Progenitor cell of endocrine pancreas (in vitro differentiated cells): ENCODE results near the gene NRSN2. TPM values are rescaled to one million over a fixed set of nuclear protein-coding genes. Genes with fewer than 3 reads are reported as not detected.
A peak's percentile ranks its signal among the peaks of the same experiment; 100 is the strongest.
"Not testable (repeated sequence)": the region's sequence is repeated elsewhere in the genome, so short reads cannot be mapped to it uniquely, and the experiment has no call there.

Experiments used
- DNase-seq: peaks from one replicate; pipeline ENCODE4 v3.0.0; 2021; ENCODE audit warnings: low spot score; ENCODE audit not compliant: unreplicated experiment
- H3K27ac Mint-ChIP-seq: 2 replicates; pipeline ENCODE4 v1.8.0; 2021; ENCODE audit warnings: mild to moderate bottlenecking, moderate library complexity, mixed read lengths
- H3K27me3 Mint-ChIP-seq: 2 replicates; pipeline ENCODE4 v1.8.0; 2021; ENCODE audit warnings: mixed read lengths
- H3K36me3 Mint-ChIP-seq: 2 replicates; pipeline ENCODE4 v1.8.0; 2022; ENCODE audit warnings: mixed read lengths; ENCODE audit not compliant: insufficient read depth
- H3K4me1 Mint-ChIP-seq: 2 replicates; pipeline ENCODE4 v1.8.0; 2021; ENCODE audit warnings: low read depth, mixed read lengths
- H3K4me3 Mint-ChIP-seq: 2 replicates; pipeline ENCODE4 v1.8.0; 2021; ENCODE audit warnings: low read depth, mild to moderate bottlenecking, moderate library complexity, mixed read lengths
- H3K9me3 Mint-ChIP-seq: 2 replicates; pipeline ENCODE4 v1.8.0; 2021; ENCODE audit warnings: low read depth, mixed read lengths
- total RNA-seq: library from RNA; stranded (reverse); gene quantifications from 2 replicates; pipeline ENCODE4 v1.2.1, GENCODE V29; 2021
- TF ChIP-seq, protein P1 (sequence below): fragments of 200-600 bp; sonication (generic); IDR thresholded peaks from one replicate; pipeline ENCODE4 v1.5.0; 2021; ENCODE audit warnings: antibody characterized with exemption, mild to moderate bottlenecking; ENCODE audit not compliant: unreplicated experiment

NRSN2 gene
- total RNA-seq, 1 donor from 2014 or later = 33.0 TPM

DNA sequence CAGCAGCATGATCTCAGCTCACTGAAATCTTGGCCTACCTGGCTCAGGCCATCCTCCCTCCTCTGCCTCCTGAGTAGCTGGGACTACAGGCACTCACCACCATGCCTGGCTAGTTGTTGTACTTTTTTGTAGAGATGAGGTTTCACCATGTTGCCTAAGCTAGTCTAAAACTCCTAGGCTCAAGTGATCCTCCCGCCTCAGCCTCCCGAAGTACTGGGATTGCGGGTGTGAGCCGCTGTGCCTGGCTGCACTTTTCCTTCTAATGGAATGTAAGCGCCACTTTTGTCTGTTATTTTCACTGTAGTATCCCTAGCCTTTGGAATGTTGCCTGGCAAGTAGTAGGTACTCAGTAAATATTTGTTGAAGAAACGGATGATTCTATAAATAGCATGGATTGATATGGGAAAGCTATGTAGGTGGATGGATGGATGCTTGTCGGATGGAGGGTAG, 23.3 kb downstream of the NRSN2 start:
- TF ChIP-seq, protein P1, sequence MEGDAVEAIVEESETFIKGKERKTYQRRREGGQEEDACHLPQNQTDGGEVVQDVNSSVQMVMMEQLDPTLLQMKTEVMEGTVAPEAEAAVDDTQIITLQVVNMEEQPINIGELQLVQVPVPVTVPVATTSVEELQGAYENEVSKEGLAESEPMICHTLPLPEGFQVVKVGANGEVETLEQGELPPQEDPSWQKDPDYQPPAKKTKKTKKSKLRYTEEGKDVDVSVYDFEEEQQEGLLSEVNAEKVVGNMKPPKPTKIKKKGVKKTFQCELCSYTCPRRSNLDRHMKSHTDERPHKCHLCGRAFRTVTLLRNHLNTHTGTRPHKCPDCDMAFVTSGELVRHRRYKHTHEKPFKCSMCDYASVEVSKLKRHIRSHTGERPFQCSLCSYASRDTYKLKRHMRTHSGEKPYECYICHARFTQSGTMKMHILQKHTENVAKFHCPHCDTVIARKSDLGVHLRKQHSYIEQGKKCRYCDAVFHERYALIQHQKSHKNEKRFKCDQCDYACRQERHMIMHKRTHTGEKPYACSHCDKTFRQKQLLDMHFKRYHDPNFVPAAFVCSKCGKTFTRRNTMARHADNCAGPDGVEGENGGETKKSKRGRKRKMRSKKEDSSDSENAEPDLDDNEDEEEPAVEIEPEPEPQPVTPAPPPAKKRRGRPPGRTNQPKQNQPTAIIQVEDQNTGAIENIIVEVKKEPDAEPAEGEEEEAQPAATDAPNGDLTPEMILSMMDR = no peak
- Mint-ChIP-seq H3K36me3 (no peaks in the 10 kb centered on the region), H3K4me3 (peak overlapping the region; percentile 29), H3K4me1 (peaks cover 39% of the 10 kb centered on the region), H3K27ac (peak overlapping the region; percentile 94), H3K27me3 (no peaks in the 10 kb centered on the region), H3K9me3 (no peaks in the 10 kb centered on the region)
- no peak for DNase-seq

DNA sequence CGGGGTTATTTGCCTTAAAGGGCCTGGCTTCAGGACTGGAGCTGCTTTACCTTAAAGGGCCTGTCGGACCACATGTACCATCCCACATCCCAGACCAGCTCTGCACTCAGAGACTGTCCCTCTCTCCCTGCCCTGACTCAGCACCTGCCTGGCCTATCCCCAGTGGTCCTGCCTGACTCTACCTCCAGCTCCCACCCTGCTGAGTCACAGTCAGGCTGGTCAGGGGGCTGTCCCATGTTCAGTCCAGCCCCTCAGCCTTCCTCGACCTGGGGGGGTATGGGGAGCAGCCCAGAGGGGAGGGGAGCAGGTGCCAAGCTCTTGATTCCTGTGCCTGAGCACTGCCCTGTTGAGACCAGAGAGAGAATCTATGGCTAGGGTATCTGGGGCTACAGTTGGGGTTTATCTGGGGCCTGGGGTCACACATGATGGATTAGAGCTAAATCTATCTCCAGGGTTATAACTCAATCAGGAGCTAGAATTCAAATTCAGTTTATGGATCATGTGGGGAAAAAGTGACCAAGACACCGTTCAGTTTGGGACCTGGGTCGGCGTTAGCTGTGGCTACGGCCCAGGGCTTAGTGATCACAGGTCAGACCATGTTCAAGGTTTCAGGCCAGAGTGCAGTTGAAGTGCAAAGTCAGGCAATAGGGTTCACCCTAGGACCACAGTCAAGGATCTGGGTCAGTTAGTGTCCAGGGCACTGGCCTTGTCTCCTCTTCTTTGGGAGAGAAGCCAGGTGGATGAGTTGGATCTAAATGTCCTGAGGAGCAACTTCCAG, 24.3 kb downstream of the NRSN2 start:
- TF ChIP-seq, protein P1 = no peak
- DNase-seq = no peak
- Mint-ChIP-seq H3K4me3 (no peak overlapping the region), H3K9me3 (no peaks in the 10 kb centered on the region), H3K4me1 (peaks cover 32% of the 10 kb centered on the region), H3K27me3 (peaks cover 3% of the 10 kb centered on the region), H3K36me3 (no peaks in the 10 kb centered on the region), H3K27ac (peak overlapping the region; percentile 94)

DNA sequence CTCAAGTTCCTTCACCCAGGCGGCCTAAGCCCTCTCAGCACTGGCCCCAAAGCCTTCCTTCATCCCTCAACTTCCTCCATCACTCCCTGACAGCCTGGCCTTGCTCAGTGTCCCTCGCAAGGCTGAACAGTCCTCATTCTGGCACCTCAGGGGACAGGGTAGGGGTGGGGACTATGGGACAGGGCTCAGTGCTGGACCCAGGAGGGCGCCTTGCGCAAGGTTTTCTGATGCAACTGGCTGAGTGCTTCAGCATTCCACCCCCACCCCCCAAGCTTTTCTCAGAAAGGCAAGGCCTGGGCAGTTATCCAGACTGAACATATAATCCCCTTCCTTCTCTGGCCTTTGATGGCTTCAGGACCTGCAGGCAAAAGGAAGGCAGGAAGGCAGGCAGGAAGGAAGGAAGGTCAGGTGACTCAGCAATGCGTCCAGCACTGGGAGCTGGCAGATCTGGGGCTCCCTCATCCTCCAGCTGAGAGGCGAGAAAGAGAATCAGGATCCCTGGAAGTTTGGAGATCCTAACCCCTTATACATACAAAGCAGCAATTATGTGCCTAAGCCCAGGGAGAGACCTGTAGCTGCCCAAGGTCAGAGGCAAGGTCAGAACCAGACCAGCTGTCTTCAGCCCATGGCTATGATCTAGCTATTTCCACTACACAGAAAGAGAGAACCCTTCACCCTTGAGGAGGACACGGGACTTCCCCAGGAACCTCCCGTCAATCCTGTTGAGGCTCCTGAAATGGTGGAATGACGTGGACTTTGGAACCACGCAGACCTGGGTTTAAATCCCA, 25.0 kb downstream of the NRSN2 start:
- Mint-ChIP-seq H3K27ac (no peak overlapping the region), H3K4me1 (peaks cover 27% of the 10 kb centered on the region), H3K27me3 (peaks cover 6% of the 10 kb centered on the region), H3K9me3 (no peaks in the 10 kb centered on the region), H3K36me3 (no peaks in the 10 kb centered on the region), H3K4me3 (no peak overlapping the region)
- TF ChIP-seq, protein P1 = no peak
- DNase-seq = no peak

DNA sequence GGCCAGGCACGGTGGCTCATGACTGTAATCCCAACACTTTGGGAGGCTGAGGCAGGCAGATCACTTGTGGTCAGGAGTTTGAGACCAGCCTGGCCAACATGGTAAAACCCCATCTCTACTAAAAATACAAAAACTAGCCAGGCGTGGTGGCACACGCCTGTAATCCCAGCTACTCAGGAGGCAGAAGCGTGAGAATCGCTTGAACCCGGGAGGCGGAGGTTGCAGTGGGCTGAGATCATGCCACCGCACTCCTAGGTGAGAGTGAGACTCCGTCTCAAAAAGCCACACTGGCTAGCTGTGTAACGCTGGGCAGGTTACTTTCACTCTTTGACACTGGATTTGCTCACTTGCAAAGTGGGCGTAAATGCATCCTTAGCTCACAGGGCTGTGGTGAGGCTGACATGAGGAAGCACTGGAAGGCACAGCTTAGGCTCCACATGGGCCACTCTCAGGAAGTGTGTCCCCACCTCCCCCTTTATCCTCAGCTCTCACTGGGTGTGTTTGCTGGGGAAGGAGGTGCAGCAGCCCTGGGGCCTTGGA, 25.7 kb downstream of the NRSN2 start:
- peaks cover 22% of the 10 kb centered on the region for H3K4me1 Mint-ChIP-seq
- not testable (repeated sequence) for H3K36me3 Mint-ChIP-seq, H3K27ac Mint-ChIP-seq, H3K4me3 Mint-ChIP-seq, DNase-seq, H3K9me3 Mint-ChIP-seq, H3K27me3 Mint-ChIP-seq

DNA sequence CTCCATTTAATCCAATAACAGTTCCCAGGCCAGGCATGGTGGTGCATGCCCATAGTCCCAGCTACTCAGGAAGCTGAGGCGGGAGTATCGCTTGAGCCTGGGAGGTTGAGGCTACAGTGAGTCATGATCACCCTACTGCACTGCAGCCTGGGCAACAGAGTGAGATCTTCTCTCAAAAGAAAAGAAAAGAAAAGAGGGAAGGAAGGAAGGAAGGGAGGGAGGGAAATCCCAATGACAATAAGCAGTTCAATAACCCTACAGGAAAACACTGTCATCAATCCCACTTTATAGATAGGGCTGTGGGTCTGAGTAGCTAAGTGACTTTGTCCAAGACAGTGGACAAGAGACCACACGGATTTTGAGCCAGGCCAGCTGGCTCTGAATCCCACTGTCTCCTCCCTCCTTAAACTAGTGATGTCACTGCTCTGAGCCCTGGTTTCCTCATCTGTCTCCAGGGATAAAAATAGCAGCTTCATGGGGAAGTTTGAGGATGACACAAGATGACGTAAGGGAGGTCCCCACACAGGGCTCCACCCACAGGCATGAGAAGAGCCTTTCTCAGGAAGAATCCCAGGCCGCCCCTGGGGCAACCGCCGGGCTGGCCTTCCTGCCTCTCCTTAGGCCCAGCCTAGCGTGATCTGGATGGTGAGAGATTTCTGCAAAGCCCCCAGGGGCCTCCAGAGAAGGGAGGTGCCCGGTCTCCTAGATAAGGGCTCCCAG, 26.4 kb downstream of the NRSN2 start:
- H3K27ac Mint-ChIP-seq = no peak overlapping the region

More for the DNA sequence above, 26.4 kb downstream of the NRSN2 start:
- H3K36me3 Mint-ChIP-seq = no peaks in the 10 kb centered on the region
- H3K9me3 Mint-ChIP-seq = no peaks in the 10 kb centered on the region
- H3K4me1 Mint-ChIP-seq = peaks cover 24% of the 10 kb centered on the region
- TF ChIP-seq, protein P1 = no peak
- DNase-seq = no peak
- H3K27me3 Mint-ChIP-seq = peaks cover 10% of the 10 kb centered on the region
- no peak overlapping the region for H3K4me3 Mint-ChIP-seq
